Activated CD8-positive, alpha-beta T cell treated with anti-CD3 and anti-CD28 coated beads for 36 hours (primary cell): ENCODE data around the gene RELB. TPM values are rescaled to one million over a fixed set of nuclear protein-coding genes. Genes with fewer than 3 reads are reported as not detected.
A peak's percentile ranks its signal among the peaks of the same experiment; 100 is the strongest.

Experiments
- ATAC-seq: fragments of 200-7000 bp; cut with Tn5 transposase; one replicate; pipeline ENCODE4 v1.10.0; 2021; ENCODE audit warnings: mild to moderate bottlenecking, moderate library complexity
- CTCF ChIA-PET: fragments of 350-600 bp; sonication (Branson Sonifier 250); formaldehyde crosslinking; loops from one replicate; lab custom pipeline; 2021; ENCODE audit warnings: antibody characterized with exemption; lab: Charles Lee
- POLR2A ChIA-PET: fragments of 350-600 bp; sonication (Branson Sonifier 250); formaldehyde crosslinking; loops from one replicate; lab custom pipeline; 2021; ENCODE audit warnings: antibody characterized with exemption; lab: Charles Lee
- DNase-seq: peaks from one replicate; pipeline ENCODE4 v3.0.0-alpha.2; 2020
- H3K27ac Mint-ChIP-seq: one replicate; pipeline ENCODE4 v1.8.0; 2021; ENCODE audit warnings: mild to moderate bottlenecking, mixed read lengths
- H3K27me3 Mint-ChIP-seq: one replicate; pipeline ENCODE4 v1.8.0; 2021; ENCODE audit warnings: mixed read lengths
- H3K36me3 Mint-ChIP-seq: one replicate; pipeline ENCODE4 v1.8.0; 2021; ENCODE audit warnings: low read depth, mixed read lengths
- H3K4me1 Mint-ChIP-seq: one replicate; pipeline ENCODE4 v1.8.0; 2021; ENCODE audit warnings: low read depth, mixed read lengths
- H3K4me3 Mint-ChIP-seq: one replicate; pipeline ENCODE4 v1.8.0; 2021; ENCODE audit warnings: mild to moderate bottlenecking, moderate library complexity, mixed read lengths
- H3K9me3 Mint-ChIP-seq: one replicate; pipeline ENCODE4 v1.8.0; 2021; ENCODE audit warnings: mixed read lengths
- CTCF ChIP-seq: fragments of 200-600 bp; IDR thresholded peaks from one replicate; pipeline ENCODE4 v1.8.0; 2022; ENCODE audit warnings: antibody characterized with exemption, mild to moderate bottlenecking
- intact Hi-C: fragments of 100-400 bp; cut with micrococcal nuclease; formaldehyde crosslinking; loops from one replicate; pipeline ENCODE4 v1.10.0; 2022
- total RNA-seq, 2 experiments: library from RNA; stranded (reverse); gene quantifications; one replicate each; pipeline ENCODE4 v1.2.3, GENCODE V29; 2021

The RELB gene
- total RNA-seq, 2 experiments from 2014 or later = 37.6 to 37.9 TPM

GRCh38 chr19:45057444-45057843, 56.2 kb downstream of the RELB start:
- H3K27ac Mint-ChIP-seq = no peak overlapping the region
- CTCF ChIA-PET = interaction anchor here (1.0 to 1.1 kb wide), 2 partner anchors 57 to 68 kb away, joined by 3 read pairs; partner anchors contain the start of gene RELB
- H3K4me3 Mint-ChIP-seq = no peak overlapping the region
- TF ChIP-seq CTCF = no peak
- ATAC-seq (no peak), DNase-seq (no peak)
- no peaks in the 10 kb centered on the region for H3K27me3 Mint-ChIP-seq
- intact Hi-C loops = no loop called here
- H3K36me3 Mint-ChIP-seq = peaks cover 45% of the 10 kb centered on the region
- POLR2A ChIA-PET = interaction anchor here (1.2 kb wide), 1 partner anchor 19 kb away, joined by 6 read pairs; the partner anchor contains the start of gene CLASRP
- H3K9me3 Mint-ChIP-seq = no peaks in the 10 kb centered on the region
- peaks cover 2% of the 10 kb centered on the region for H3K4me1 Mint-ChIP-seq

DNA sequence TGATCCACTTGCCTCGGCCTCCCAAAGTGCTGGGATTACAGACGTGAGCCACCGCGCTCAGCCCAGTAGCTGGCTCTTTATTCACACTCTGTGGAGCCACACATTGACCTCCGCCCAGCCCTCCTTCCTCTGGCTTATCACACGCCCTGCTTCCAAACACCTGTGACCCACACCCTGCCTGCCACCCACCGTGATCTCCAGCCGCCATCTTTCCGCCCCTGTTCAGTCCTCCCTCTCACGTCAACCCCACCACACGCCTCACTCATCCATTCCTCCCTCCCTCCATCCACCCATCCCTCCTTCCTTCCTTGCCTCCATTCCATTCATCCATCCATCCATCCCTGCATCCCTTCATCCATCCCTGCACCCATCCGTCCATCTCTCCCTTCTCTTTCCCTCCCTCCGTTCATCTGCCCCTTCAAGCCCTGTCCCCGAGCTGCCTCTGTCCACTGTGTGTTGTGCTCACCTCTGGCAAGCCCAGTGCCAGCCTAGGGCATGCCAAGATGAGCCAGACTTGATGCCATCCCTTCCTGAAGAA, 57.4 kb downstream of the RELB start:
- DNase-seq (no peak), ATAC-seq (no peak)
- intact Hi-C loops = no loop called here
- H3K36me3 Mint-ChIP-seq = peaks cover 49% of the 10 kb centered on the region
- CTCF ChIA-PET = interaction anchor here (1.1 to 2.1 kb wide), 16 partner anchors 10 to 129 kb away, joined by 3 to 27 read pairs (median 6); partner anchors contain the start of genes BLOC1S3, CLASRP, CLPTM1 and GEMIN7
- no peak overlapping the region for H3K27ac Mint-ChIP-seq
- no peak for TF ChIP-seq CTCF
- POLR2A ChIA-PET = interaction anchor here (1.1 to 1.3 kb wide), 2 partner anchors 20 to 56 kb away, joined by 3 to 5 read pairs; partner anchors contain the start of gene CLASRP
- H3K9me3 Mint-ChIP-seq = no peaks in the 10 kb centered on the region
- H3K4me3 Mint-ChIP-seq = no peak overlapping the region
- no peaks in the 10 kb centered on the region for H3K27me3 Mint-ChIP-seq
- peaks cover 2% of the 10 kb centered on the region for H3K4me1 Mint-ChIP-seq

- Mint-ChIP-seq H3K4me3 (no peak overlapping the region), H3K9me3 (no peaks in the 10 kb centered on the region), H3K27ac (no peak overlapping the region), H3K4me1 (peaks cover 2% of the 10 kb centered on the region), H3K27me3 (no peaks in the 10 kb centered on the region), H3K36me3 (peaks cover 49% of the 10 kb centered on the region)
- peak; percentile 92 for DNase-seq
- ATAC-seq = peak; percentile 95
- TF ChIP-seq CTCF = peak; percentile 88
- ChIA-PET POLR2A (interaction anchor here (1.1 to 1.7 kb wide), 3 partner anchors 10 to 57 kb away, joined by 3 to 5 read pairs (median 4); partner anchors contain the start of gene CLASRP), CTCF (interaction anchor here (0.5 to 2.3 kb wide), 32 partner anchors 9 to 299 kb away, joined by 3 to 27 read pairs (median 6); partner anchors contain the start of genes BLOC1S3, CLASRP, CLPTM1 and GEMIN7)
- intact Hi-C loops = no loop called here
These were observed 58.1 kb downstream of the RELB start for GRCh38 chr19:45059258-45059965.

DNA sequence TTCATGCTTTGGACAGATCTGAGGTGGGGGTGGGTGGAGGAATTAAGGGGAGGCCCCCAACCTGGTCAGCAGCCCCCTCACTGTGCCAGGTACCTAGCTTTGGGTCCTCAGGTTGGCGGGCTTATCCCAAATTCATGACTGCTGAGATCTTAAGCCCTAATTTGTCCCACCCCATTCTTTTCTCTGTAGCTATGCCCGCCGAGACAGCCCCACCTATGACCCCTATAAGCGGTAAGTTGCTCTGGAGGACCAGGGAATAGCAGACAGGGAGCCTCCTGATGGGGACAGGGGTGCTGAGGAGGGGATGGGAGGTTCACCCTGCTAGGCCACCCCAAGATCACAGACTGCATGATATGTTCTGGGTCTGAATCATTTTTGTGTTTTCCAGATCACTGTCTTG, 60.7 kb downstream of the RELB start:
- H3K27me3 Mint-ChIP-seq = no peaks in the 10 kb centered on the region
- DNase-seq (no peak), ATAC-seq (no peak)
- TF ChIP-seq CTCF = no peak
- no peaks in the 10 kb centered on the region for H3K9me3 Mint-ChIP-seq
- CTCF ChIA-PET = interaction anchor here (1.0 kb wide), 1 partner anchor 176 kb away, joined by 3 read pairs; no protein-coding TSS in a partner anchor
- peaks cover 52% of the 10 kb centered on the region for H3K36me3 Mint-ChIP-seq
- no peak overlapping the region for H3K27ac Mint-ChIP-seq
- H3K4me1 Mint-ChIP-seq = peaks cover 2% of the 10 kb centered on the region
- H3K4me3 Mint-ChIP-seq = no peak overlapping the region
- intact Hi-C loops = no loop called here
- POLR2A ChIA-PET = interaction anchor here (0.7 to 0.9 kb wide), 3 partner anchors 29 to 102 kb away, joined by 3 read pairs; no protein-coding TSS in a partner anchor
